GM13977 (cell line): ENCODE results near the gene CNR2.

Experiments
- DNase-seq: peaks from one replicate; pipeline ENCODE4 v3.0.0; 2012; ENCODE audit warnings: low spot score
- in situ Hi-C: fragments of 300-500 bp; cut with MboI; formaldehyde crosslinking; loops from one replicate; pipeline ENCODE4 v1.12.0; 2022; ENCODE audit warnings: low sequenced_read_pairs, low pct_unique_long_range_greater_than_20kb, mixed read lengths, inconsistent platforms; ENCODE audit not compliant: unreplicated experiment
- TF ChIP-seq, protein P1 (sequence below): IDR thresholded peaks from 2 replicates; pipeline ENCODE4 v1.5.1; 2012; ENCODE audit warnings: mild to moderate bottlenecking, control low read depth; ENCODE audit not compliant: insufficient read depth; ENCODE audit errors: extremely low read depth, missing control alignments

CNR2 gene

GRCh38 chr1:23869051-23869450 lies 44.1 kb downstream of the CNR2 start:
- DNase-seq, result no peak
- TF ChIP-seq, protein P1, sequence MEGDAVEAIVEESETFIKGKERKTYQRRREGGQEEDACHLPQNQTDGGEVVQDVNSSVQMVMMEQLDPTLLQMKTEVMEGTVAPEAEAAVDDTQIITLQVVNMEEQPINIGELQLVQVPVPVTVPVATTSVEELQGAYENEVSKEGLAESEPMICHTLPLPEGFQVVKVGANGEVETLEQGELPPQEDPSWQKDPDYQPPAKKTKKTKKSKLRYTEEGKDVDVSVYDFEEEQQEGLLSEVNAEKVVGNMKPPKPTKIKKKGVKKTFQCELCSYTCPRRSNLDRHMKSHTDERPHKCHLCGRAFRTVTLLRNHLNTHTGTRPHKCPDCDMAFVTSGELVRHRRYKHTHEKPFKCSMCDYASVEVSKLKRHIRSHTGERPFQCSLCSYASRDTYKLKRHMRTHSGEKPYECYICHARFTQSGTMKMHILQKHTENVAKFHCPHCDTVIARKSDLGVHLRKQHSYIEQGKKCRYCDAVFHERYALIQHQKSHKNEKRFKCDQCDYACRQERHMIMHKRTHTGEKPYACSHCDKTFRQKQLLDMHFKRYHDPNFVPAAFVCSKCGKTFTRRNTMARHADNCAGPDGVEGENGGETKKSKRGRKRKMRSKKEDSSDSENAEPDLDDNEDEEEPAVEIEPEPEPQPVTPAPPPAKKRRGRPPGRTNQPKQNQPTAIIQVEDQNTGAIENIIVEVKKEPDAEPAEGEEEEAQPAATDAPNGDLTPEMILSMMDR, result no peak
- in situ Hi-C loops, result no loop called here

DNA sequence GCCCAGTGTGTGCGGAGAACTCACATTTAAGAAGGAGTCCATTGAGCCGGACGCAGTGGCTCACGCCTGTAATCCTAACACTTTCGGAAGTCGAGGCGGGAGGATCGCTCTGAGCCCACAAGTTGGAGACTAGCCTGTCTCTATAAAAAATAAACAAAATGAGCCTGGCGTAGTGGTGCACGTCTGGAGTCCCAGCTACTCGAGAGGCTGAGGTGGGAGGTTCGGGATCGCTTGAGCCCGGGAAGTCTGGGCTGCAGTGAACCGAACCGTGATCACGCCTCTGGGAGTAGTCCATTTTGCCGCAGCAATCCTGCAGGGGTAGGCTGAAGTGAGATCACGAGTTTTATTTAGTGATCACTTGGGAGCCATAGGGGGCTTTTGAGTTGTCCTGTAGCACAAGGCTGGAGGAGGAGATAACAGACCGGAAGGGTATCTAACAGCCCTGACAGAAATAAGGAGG lies 44.6 kb downstream of the CNR2 start:
- in situ Hi-C loops, result no loop called here
- TF ChIP-seq, protein P1, result no peak
- peak; percentile 28 for DNase-seq

DNA sequence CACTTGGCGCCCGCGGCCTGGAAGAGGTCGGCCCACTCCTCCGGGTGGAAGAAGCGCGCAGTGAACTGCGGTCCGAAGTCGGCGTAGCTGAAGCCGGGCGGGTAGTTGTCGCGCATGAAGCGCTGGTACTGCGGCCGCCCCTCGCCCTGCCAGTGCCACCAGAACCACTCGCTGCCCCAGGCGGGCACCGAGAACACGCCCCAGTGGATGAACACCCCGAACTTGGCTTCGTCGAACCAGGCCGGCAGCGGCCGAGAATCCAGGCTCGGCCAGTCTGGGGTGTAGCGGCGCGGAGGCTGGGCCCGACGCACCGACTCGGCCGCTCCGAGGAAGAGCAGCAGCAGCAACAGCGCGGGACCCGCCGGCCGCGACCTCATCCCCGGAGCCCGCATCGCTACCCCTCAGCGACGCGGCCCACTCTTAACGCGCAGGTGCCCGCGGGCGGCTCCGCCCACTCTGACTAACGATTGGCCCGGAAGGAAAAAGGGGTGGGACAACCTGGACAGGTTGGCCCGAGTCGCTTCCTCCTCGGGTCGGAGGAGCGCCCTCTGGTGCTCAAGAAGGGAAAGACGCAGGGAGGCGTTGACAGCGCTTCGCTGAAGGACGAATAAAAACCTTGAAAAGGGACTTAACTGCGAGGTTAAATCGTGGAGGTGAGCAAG lies 45.1 kb downstream of the CNR2 start, which contains the start of gene FUCA1:
TSS of gene FUCA1 (minus strand) at position 396 of the 662 bp plus-strand sequence. CDS start at position 392, 4 bp downstream.
- TF ChIP-seq, protein P1, result peak; percentile 86
- in situ Hi-C loops, result no loop called here
- DNase-seq, result peak; percentile 98

DNA sequence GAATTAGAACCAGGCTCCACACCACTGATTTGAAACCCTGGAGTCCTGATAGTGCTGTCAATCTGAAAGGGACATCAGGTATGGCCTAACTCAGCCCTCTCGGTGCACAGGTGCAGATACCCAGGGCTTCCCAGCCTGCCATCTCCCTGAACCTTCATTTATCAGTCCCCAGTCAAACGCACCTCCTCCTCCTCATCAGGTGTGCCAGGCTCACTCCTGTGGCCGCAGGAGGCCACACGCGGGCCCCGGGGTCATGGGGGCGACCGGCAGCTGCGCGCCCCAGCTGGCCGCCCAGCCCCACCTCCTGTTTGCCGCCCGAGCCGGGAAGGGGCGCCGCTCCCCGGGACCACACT lies 45.6 kb downstream of the CNR2 start:
- in situ Hi-C loops, result no loop called here
- DNase-seq, result no peak
- TF ChIP-seq, protein P1, result no peak

- peak; percentile 42 for DNase-seq
- TF ChIP-seq, protein P1, result no peak
- in situ Hi-C loops, result no loop called here
Observed at GRCh38 chr1:23865543-23865930, 47.6 kb downstream of the CNR2 start.

- TF ChIP-seq, protein P1, result no peak
- DNase-seq, result no peak
- in situ Hi-C loops, result no loop called here
Observed at GRCh38 chr1:23864801-23865542, 48.2 kb downstream of the CNR2 start.
